PFSK-1 (cell line): ENCODE data around the gene BMERB1.

Experiments used
- POLR2AphosphoS5 ChIP-seq: IDR thresholded peaks from 2 replicates; pipeline ENCODE4 v1.6.1; 2012; ENCODE audit warnings: low read depth, mild to moderate bottlenecking, control low read depth, low read length, moderate library complexity
- TAF1 ChIP-seq: IDR thresholded peaks from 2 replicates; pipeline ENCODE4 v1.6.1; 2012; ENCODE audit warnings: low read length, control low read depth, borderline replicate concordance; ENCODE audit not compliant: insufficient read depth
- TF ChIP-seq, protein P1 (sequence below), 2 experiments: IDR thresholded peaks; 2 replicates each; pipeline versions ENCODE4 v1.6.1 to v1.8.0; 2011 to 2012; ENCODE audit warnings: low read depth in 2 of 2, low read length in 2 of 2, control low read depth in 1 of 2, inconsistent platforms in 1 of 2, mild to moderate bottlenecking in 1 of 2, moderate library complexity in 1 of 2; ENCODE audit not compliant: insufficient read depth in 1 of 2

- TF ChIP-seq, protein P1, sequence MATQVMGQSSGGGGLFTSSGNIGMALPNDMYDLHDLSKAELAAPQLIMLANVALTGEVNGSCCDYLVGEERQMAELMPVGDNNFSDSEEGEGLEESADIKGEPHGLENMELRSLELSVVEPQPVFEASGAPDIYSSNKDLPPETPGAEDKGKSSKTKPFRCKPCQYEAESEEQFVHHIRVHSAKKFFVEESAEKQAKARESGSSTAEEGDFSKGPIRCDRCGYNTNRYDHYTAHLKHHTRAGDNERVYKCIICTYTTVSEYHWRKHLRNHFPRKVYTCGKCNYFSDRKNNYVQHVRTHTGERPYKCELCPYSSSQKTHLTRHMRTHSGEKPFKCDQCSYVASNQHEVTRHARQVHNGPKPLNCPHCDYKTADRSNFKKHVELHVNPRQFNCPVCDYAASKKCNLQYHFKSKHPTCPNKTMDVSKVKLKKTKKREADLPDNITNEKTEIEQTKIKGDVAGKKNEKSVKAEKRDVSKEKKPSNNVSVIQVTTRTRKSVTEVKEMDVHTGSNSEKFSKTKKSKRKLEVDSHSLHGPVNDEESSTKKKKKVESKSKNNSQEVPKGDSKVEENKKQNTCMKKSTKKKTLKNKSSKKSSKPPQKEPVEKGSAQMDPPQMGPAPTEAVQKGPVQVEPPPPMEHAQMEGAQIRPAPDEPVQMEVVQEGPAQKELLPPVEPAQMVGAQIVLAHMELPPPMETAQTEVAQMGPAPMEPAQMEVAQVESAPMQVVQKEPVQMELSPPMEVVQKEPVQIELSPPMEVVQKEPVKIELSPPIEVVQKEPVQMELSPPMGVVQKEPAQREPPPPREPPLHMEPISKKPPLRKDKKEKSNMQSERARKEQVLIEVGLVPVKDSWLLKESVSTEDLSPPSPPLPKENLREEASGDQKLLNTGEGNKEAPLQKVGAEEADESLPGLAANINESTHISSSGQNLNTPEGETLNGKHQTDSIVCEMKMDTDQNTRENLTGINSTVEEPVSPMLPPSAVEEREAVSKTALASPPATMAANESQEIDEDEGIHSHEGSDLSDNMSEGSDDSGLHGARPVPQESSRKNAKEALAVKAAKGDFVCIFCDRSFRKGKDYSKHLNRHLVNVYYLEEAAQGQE (IDR thresholded peaks at IDR 0.05; ENCODE audit: insufficient read depth in 1 of 2, low read depth in 2 of 2, low read length in 2 of 2) = no peak
- TF ChIP-seq POLR2AphosphoS5 (no peak), TAF1 (no peak)
These were observed 5.1 kb downstream of the BMERB1 start for GRCh38 chr16:15439521-15439920.
